Keratinocyte (primary cell): ENCODE measurements around the gene SDF4.

Source experiments
- EZH2 ChIP-seq: IDR thresholded peaks from one replicate; pipeline ENCODE4 v1.6.1; 2012; ENCODE audit warnings: inconsistent platforms, mild to moderate bottlenecking, low read length, moderate library complexity
- TF ChIP-seq, protein P1 (sequence below), 3 experiments: IDR thresholded peaks in 1 of 3; conservative IDR thresholded peaks in 1 of 3; optimal IDR thresholded peaks in 1 of 3; 2 replicates in 2 of 3; 3 replicates in 1 of 3; pipeline versions ENCODE3 to v1.5.1; 2011; ENCODE audit warnings: low read length in 3 of 3, mild to moderate bottlenecking in 3 of 3, moderate library complexity in 2 of 3, control low read depth in 1 of 3, inconsistent platforms in 1 of 3; ENCODE audit not compliant: insufficient read depth in 2 of 3; ENCODE audit errors: extremely low read depth in 1 of 3

DNA sequence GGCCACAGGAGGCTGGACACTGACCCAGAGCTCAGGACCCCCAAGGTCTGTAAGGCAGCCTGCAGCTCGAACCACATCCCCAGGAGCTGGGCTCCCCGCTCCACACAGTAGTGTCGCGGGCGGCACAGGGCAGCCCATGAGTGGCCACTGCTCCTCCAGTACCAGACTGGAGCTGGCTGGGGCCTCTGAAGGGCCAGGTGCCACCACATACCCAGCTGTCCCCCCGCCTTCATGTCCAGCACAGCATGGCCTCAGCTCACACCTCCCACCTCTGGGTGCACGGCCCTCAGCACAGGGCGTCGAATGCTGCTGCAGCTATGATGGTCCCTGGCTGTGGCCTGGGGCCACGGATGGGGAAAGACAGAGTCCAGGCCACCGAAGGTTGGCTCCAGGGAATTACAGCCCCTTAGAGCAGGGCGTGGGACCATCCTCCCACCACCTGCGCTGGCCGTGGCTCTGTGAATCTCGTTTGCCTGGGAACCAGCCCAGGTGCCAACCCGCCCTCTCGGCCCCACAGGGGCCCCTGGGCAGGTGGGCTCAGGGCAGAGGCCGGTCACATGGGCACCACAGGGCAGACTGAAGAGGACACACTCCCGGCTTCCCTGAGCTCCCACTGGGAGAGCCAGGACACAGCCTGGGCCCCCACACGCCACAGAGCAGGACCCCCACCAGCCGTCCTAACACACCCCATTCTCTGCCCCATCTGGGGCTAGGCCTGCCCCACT is 15.8 kb downstream of the SDF4 start:
- TF ChIP-seq, protein P1, sequence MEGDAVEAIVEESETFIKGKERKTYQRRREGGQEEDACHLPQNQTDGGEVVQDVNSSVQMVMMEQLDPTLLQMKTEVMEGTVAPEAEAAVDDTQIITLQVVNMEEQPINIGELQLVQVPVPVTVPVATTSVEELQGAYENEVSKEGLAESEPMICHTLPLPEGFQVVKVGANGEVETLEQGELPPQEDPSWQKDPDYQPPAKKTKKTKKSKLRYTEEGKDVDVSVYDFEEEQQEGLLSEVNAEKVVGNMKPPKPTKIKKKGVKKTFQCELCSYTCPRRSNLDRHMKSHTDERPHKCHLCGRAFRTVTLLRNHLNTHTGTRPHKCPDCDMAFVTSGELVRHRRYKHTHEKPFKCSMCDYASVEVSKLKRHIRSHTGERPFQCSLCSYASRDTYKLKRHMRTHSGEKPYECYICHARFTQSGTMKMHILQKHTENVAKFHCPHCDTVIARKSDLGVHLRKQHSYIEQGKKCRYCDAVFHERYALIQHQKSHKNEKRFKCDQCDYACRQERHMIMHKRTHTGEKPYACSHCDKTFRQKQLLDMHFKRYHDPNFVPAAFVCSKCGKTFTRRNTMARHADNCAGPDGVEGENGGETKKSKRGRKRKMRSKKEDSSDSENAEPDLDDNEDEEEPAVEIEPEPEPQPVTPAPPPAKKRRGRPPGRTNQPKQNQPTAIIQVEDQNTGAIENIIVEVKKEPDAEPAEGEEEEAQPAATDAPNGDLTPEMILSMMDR (optimal IDR thresholded peaks at IDR 0.05 in 1 of 3, IDR thresholded peaks at IDR 0.05 in 1 of 3, conservative IDR thresholded peaks at IDR 0.05 in 1 of 3; ENCODE audit: extremely low read depth in 1 of 3, insufficient read depth in 2 of 3, low read length in 3 of 3) = no peak
- no peak for TF ChIP-seq EZH2
